Body of pancreas (tissue), 4 donors: ENCODE results near the gene CEP112.

Experiments used
- POLR2A ChIP-seq, 3 donors: fragments of 450-650 bp; IDR thresholded peaks; one replicate each; pipeline ENCODE4 v1.6.1; 2016; ENCODE audit warnings: antibody characterized with exemption in 3 of 3, mild to moderate bottlenecking in 2 of 3
- TF ChIP-seq, protein P1 (sequence below), 7 experiments: fragments of 450-650 bp in 4 of 7; fragments of 200-600 bp in 3 of 7; sonication (generic) in 3 of 7; IDR thresholded peaks; one replicate each; pipeline ENCODE4 v1.5.1; 2016 to 2019; ENCODE audit warnings: antibody characterized with exemption in 7 of 7

DNA sequence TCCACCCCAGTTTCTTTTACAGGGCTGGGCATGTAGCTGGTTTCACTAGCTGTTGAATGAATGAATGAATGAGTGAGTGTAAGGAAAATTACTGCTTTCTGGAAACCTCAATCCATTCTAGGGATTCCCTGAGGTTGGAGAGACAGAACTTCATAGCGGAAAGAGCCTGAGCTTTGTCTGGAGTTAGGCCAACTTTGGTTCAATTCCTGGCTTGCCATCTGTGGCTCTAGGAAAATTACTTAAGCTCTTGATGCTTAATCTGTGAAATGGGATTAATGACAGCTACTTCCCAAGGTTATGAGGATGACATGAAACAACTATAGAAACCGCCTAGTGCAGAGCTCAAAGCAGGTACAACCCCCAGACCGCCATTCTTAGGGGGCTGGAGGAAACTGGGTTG, 554.1 kb downstream of the CEP112 start:
- TF ChIP-seq POLR2A (IDR thresholded peaks at IDR 0.05): no peak
- TF ChIP-seq, protein P1, sequence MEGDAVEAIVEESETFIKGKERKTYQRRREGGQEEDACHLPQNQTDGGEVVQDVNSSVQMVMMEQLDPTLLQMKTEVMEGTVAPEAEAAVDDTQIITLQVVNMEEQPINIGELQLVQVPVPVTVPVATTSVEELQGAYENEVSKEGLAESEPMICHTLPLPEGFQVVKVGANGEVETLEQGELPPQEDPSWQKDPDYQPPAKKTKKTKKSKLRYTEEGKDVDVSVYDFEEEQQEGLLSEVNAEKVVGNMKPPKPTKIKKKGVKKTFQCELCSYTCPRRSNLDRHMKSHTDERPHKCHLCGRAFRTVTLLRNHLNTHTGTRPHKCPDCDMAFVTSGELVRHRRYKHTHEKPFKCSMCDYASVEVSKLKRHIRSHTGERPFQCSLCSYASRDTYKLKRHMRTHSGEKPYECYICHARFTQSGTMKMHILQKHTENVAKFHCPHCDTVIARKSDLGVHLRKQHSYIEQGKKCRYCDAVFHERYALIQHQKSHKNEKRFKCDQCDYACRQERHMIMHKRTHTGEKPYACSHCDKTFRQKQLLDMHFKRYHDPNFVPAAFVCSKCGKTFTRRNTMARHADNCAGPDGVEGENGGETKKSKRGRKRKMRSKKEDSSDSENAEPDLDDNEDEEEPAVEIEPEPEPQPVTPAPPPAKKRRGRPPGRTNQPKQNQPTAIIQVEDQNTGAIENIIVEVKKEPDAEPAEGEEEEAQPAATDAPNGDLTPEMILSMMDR (IDR thresholded peaks at IDR 0.05): no peak
